IPS-20b (cell line): ENCODE results near the gene ARPC2.

Experiments used
- H3K27ac ChIP-seq: one replicate; pipeline ENCODE4 v1.5.1; 2013; ENCODE audit warnings: low read length
- H3K27me3 ChIP-seq: 2 replicates; pipeline ENCODE4 v1.6.1; 2013; ENCODE audit warnings: mild to moderate bottlenecking, low read length, inconsistent platforms; ENCODE audit not compliant: insufficient read depth
- H3K36me3 ChIP-seq: 2 replicates; pipeline ENCODE4 v1.6.1; 2013; ENCODE audit warnings: low read depth, mild to moderate bottlenecking, inconsistent platforms, low read length, moderate library complexity; ENCODE audit not compliant: insufficient read depth
- H3K4me1 ChIP-seq: 2 replicates; pipeline ENCODE4 v1.6.1; 2013; ENCODE audit warnings: mild to moderate bottlenecking, control low read depth, inconsistent platforms, low read length, moderate library complexity; ENCODE audit not compliant: insufficient read depth
- H3K4me3 ChIP-seq: 2 replicates; pipeline ENCODE4 v1.5.1; 2013; ENCODE audit warnings: mild to moderate bottlenecking, low read length, inconsistent platforms
- H3K9ac ChIP-seq: 2 replicates; pipeline ENCODE4 v1.6.1; 2013; ENCODE audit warnings: low read depth, mild to moderate bottlenecking, inconsistent platforms, low read length, moderate library complexity
- H3K9me3 ChIP-seq: 2 replicates; pipeline ENCODE4 v1.6.1; 2013; ENCODE audit warnings: mild to moderate bottlenecking, low read depth, low read length, inconsistent platforms; ENCODE audit not compliant: insufficient read depth

Gene ARPC2

GRCh38 chr2:218187296-218188015 lies 29.5 kb upstream of the ARPC2 start:
- Histone ChIP-seq H3K4me1 (no peaks in the 10 kb centered on the region), H3K4me3 (no peak overlapping the region), H3K27ac (no peak overlapping the region), H3K36me3 (no peaks in the 10 kb centered on the region), H3K9me3 (no peaks in the 10 kb centered on the region), H3K9ac (no peak overlapping the region), H3K27me3 (no peaks in the 10 kb centered on the region)

DNA sequence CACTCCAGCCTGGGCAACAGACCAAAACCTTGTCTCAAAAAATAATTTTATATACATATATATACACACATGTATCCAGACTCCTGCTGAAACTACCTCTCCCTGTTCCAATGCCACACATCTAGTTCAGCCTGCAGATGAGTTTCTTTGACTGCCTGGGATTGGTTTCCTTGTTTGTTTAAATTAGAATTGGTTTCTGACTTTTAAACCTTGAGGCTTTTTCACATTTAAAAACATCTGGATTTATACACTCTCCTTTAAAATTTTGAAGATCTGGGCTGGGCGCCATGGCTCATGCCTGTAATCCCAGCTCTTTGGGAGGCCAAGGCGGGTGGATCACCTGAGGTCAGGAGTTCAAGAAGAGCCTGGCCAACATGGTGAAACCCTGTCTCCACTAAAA lies 28.5 kb upstream of the ARPC2 start:
- Histone ChIP-seq H3K4me3 (no peak overlapping the region), H3K36me3 (no peaks in the 10 kb centered on the region), H3K4me1 (no peaks in the 10 kb centered on the region), H3K27me3 (no peaks in the 10 kb centered on the region), H3K27ac (no peak overlapping the region), H3K9ac (no peak overlapping the region), H3K9me3 (no peaks in the 10 kb centered on the region)

DNA sequence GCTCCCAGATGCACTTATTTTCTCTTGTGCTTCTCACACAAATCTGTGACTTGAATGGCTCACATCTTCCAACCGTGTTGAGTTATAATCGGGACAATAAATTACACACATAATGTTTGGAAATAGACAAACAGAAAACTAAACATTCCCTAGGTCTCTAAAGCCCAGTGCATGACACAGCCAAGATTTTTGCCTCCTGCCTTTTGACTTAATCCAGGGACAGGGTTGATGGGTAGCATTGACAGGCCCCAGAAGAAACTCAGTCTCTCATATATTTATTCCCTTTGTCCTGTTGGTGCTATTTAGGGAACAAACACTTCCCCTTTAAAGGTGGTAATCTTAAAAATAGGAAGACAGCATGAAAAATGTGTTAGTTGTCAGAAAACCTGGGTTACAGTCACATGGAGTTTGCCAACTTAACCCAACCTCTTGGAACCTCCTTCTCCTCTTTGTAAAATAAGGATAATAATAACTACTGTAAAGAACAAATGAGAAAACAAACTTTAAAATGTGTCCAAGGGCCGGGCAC lies 24.0 kb upstream of the ARPC2 start:
- no peak overlapping the region for H3K9ac ChIP-seq
- H3K27me3 ChIP-seq = no peaks in the 10 kb centered on the region
- H3K4me3 ChIP-seq = no peak overlapping the region
- no peak overlapping the region for H3K27ac ChIP-seq
- no peaks in the 10 kb centered on the region for H3K4me1 ChIP-seq
- no peaks in the 10 kb centered on the region for H3K36me3 ChIP-seq
- H3K9me3 ChIP-seq = no peaks in the 10 kb centered on the region

DNA sequence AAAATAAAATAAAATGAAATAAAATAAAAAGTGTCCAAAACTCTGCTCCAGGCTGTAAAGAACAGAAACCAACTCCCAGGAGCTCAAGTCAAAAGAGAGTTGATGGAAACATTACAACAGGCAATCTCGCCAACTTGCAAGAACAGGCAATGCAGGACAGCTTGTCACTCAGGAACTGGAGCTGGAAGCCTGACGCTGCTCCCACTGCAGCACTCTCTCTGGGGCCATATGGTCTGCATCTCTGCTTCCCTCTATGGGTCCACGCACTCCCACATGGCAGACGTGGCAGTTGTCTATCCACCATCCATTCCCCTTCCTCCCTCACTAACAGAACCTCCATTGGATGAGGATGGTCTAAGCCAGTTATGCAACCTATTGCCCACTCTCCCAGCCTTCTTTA lies 23.3 kb upstream of the ARPC2 start:
- H3K27ac ChIP-seq = no peak overlapping the region
- H3K36me3 ChIP-seq = no peaks in the 10 kb centered on the region
- no peaks in the 10 kb centered on the region for H3K9me3 ChIP-seq
- H3K27me3 ChIP-seq = no peaks in the 10 kb centered on the region
- no peak overlapping the region for H3K9ac ChIP-seq
- no peak overlapping the region for H3K4me3 ChIP-seq
- H3K4me1 ChIP-seq = no peaks in the 10 kb centered on the region

- Histone ChIP-seq H3K9ac (no peak overlapping the region), H3K4me3 (no peak overlapping the region), H3K27ac (no peak overlapping the region), H3K27me3 (peaks cover 6% of the 10 kb centered on the region), H3K4me1 (no peaks in the 10 kb centered on the region), H3K9me3 (no peaks in the 10 kb centered on the region), H3K36me3 (no peaks in the 10 kb centered on the region)
Measured at GRCh38 chr2:218194880-218195279, 22.1 kb upstream of the ARPC2 start.

GRCh38 chr2:218196974-218197373 lies 20.0 kb upstream of the ARPC2 start:
- H3K4me3 ChIP-seq = no peak overlapping the region
- H3K4me1 ChIP-seq = no peaks in the 10 kb centered on the region
- H3K27ac ChIP-seq = no peak overlapping the region
- H3K27me3 ChIP-seq = peaks cover 6% of the 10 kb centered on the region
- H3K36me3 ChIP-seq = no peaks in the 10 kb centered on the region
- no peak overlapping the region for H3K9ac ChIP-seq
- H3K9me3 ChIP-seq = no peaks in the 10 kb centered on the region

DNA sequence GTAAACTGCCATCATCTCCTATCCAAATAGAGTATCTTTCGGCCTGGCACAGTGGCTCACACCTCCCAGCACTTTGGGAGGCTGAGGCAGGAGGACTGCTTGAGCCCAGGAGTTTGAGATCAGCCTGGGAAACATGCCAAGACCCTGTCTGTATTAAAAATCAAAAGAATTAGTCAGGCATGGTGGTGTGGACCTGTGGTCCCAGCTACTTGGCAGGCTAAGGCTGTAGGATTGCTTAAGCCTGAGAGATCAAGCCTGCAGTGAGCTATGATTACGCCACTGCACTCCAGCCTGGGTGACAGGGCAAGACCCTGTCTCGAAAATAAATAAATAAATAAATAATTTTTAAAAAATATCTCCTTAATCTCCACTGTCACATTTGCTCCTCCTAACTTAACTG lies 14.7 kb upstream of the ARPC2 start:
- Histone ChIP-seq H3K4me3 (no peak overlapping the region), H3K9me3 (no peaks in the 10 kb centered on the region), H3K27me3 (peaks cover 6% of the 10 kb centered on the region), H3K27ac (no peak overlapping the region), H3K4me1 (no peaks in the 10 kb centered on the region), H3K36me3 (no peaks in the 10 kb centered on the region), H3K9ac (no peak overlapping the region)

DNA sequence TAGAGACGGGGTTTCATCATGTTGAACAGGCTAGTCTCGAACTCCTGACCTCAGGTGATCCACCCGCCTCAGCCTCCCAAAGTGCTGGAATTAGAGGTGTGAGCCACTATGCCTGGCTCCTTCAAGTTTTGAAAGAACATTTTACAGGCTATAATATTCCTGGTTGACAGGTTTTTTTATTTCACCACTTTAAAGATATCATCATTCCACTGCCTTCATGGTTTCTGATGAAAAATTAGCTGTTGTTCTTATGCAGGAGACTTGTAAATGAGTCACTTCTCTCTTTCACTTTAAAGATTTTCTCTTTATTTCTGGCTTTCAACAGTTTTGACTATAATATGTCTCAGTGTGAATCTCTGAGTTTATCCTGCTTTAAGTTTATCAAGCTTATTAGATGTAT lies 7.9 kb upstream of the ARPC2 start:
- Histone ChIP-seq H3K9me3 (no peaks in the 10 kb centered on the region), H3K27ac (no peak overlapping the region), H3K9ac (no peak overlapping the region)

GRCh38 chr2:218214116-218214515 lies 2.9 kb upstream of the ARPC2 start:
- Histone ChIP-seq H3K4me3 (no peak overlapping the region), H3K36me3 (no peaks in the 10 kb centered on the region), H3K4me1 (peaks cover 8% of the 10 kb centered on the region; the same call in 1 of the 2 replicates), H3K27me3 (no peaks in the 10 kb centered on the region), H3K9me3 (no peaks in the 10 kb centered on the region), H3K27ac (no peak overlapping the region), H3K9ac (no peak overlapping the region)

More for the DNA sequence above, 7.9 kb upstream of the ARPC2 start:
- Histone ChIP-seq H3K36me3 (no peaks in the 10 kb centered on the region), H3K4me1 (no peaks in the 10 kb centered on the region), H3K27me3 (no peaks in the 10 kb centered on the region), H3K4me3 (no peak overlapping the region)

GRCh38 chr2:218216336-218216673 lies 684 bp upstream of the ARPC2 start:
- Histone ChIP-seq H3K9ac (peak overlapping the region; percentile 55; the same call in 1 of the 2 replicates), H3K9me3 (no peaks in the 10 kb centered on the region), H3K4me3 (peak overlapping the region; percentile 99), H3K4me1 (peaks cover 15% of the 10 kb centered on the region), H3K36me3 (peaks cover 7% of the 10 kb centered on the region), H3K27ac (no peak overlapping the region), H3K27me3 (no peaks in the 10 kb centered on the region)

DNA sequence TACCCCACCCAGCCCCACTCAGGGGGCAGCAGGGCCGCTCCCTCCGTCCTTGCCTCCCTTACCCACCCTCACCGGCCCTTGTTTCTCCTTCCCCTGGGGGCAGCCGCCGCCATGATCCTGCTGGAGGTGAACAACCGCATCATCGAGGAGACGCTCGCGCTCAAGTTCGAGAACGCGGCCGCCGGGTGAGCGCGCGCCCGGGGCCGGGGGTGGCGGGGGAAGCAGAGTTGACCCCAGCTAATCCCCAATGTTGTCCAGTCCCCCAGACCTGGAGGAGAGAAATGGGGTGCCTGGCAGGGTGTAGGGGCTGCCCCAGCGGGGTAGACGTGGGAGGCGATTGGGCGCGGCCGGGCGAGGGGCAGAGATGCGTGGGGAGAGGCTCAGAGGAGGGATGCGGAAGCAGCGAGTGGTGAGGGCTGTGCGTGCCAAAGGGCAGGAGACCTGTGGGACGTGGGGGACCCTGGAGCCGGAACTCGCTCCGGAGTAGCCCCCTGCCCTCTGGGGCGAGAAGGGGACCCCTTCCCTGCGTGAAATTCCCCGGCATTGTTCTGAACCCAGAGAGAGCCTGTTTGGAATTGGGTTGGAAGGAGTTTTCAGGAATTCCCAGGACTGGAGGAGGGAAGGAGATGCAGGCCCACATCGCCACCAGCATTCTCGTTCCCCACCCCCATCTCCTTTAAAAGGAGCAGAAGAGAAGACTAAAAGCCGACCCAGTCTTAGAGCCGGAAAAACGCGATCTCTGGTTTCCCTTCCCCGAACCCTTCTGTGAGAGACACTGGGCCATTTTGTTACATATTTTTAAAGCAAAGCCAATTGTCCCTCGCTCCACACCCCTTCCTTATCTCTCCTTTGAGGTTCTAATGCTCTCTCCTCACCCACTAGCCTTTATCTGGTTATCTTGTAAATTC lies 625 bp downstream of the ARPC2 start:
- Histone ChIP-seq H3K4me3 (peak overlapping the region; percentile 99), H3K36me3 (peaks cover 17% of the 10 kb centered on the region), H3K27ac (peak overlapping the region; percentile 66), H3K4me1 (peaks cover 15% of the 10 kb centered on the region), H3K9me3 (no peaks in the 10 kb centered on the region), H3K9ac (peak overlapping the region; percentile 93), H3K27me3 (no peaks in the 10 kb centered on the region)
